Stimulated activated CD4-positive, alpha-beta T cell treated with anti-CD3 and anti-CD28 coated beads, TNF-alpha, amount 100 ng/mL, for 1 hour (primary cell): ENCODE measurements around the gene BCAR3.
"Not testable (repeated sequence)": the region's sequence is repeated elsewhere in the genome, so short reads cannot be mapped to it uniquely, and the experiment has no call there.

ENCODE experiments used
- DNase-seq, 3 donors: peaks; one replicate each; pipeline ENCODE4 v3.0.0-alpha.2; 2020; ENCODE audit warnings: low read depth in 3 of 3, low spot score in 1 of 3

BCAR3 gene

DNA sequence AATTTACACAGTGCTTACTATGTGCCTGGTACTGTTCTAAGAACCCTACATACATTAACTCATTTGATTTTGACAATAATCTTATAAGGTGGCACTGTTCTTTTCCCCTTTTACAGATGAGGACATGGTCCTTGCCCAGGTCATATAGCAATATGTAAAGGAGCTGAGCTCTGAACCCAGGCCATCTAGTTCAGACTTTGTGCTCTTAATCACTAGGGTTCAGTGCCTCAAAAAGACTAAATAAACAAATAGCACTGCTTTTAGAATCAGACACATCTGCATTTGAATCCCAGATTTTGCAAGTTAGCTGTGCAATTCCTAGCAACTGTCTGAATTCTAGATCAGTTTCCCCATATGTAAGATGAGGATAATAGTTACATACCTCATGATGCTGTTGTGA, 8.7 kb upstream of the BCAR3 start:
- no peak for DNase-seq

- DNase-seq = no peak
These were observed 8.0 kb upstream of the BCAR3 start for GRCh38 chr1:93689521-93690223.

DNA sequence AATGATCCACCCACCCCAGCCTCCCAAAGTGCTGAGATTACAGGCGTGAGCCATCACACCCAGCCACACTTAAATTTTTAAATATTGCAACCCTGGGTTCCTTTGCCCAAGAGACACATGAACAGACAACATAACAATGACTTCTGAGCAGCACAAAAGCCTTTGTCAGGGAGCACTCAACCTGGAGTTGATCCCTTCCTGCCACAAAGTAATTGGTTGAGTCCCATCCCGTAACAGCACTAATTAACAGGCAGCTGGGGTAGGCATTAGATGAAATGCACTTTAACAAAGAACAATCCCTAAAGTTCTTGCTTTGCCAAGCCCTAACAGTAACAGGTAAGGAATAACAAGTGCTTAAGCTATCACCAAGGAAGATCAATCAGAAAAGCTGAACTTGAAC, 5.9 kb upstream of the BCAR3 start:
- DNase-seq = no peak

GRCh38 chr1:93686504-93687250, 5.0 kb upstream of the BCAR3 start:
- no peak for DNase-seq

DNA sequence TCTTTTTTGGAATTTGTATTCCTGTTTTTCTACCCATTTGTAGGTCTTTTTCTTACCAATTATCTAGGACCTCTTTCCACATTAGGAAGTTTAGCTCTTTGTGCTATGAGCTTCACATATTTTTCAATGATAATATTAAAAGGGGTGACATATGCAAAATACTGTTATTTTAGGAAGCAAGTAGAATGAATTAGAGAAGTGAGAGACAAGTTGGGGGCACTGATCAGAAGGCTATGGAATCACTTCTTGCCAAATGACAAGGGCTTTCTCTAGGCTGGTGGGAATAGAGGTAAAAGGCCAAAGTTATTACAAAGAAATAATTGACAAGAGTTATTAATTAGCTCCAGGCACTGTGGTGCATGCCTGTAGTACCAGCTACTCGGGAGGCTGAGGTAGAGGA, 4.3 kb upstream of the BCAR3 start:
- no peak for DNase-seq

- DNase-seq = no peak
These were observed 1.6 kb upstream of the BCAR3 start for GRCh38 chr1:93683234-93683633.

DNA sequence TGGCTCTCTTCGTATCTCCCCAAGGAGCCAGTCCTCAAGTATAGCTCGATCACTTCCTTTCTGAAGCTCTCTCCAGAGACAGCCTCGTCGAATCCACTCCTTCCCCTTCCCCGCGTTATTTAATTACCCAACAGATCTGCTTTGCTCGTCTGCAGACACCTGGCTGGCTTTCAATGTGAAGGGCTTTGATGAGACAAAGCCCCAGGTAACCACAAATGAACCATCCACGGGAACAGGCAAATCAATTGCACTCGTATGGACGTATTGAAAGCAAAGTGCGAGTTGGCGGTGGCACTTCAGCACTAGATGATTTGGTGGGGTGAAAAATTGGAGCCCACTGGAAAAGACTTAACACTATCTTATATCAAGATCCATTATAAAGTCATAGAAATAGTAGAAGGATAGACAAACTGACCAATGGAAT, 364 bp upstream of the BCAR3 start:
- DNase-seq = no peak

DNA sequence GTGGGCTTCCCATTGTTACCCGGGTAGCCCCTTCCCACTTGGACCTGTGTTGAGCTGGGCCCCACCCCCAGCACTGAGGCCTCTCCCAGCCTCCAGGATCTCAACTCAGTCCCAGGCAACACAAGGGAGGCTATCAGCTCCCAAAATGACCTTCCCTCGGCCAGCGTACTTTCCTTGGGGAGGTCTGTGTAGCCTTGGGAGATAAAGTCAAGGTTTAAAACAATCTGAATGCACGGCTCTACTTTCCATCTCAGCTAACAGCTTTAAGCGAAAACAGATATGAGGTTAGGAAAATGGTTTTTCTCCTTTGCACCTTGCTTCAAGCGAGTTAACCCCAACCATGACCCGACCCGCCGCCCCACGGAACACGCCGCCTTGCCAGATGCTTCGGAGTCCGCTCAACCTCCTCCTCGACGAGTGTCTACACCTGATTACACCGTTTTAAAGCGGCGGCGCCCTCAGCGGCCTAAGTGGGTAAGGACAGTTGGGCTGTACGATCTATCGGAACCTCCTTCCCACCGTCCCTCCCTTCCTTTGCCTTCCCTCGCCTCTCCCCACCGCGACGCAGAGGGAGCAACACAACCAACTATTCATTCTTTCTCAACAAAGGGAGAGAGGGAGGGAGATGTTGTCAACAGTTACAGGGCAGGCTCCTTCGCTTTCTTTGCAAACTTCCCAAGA, 1.1 kb downstream of the BCAR3 start:
- no peak for DNase-seq

DNA sequence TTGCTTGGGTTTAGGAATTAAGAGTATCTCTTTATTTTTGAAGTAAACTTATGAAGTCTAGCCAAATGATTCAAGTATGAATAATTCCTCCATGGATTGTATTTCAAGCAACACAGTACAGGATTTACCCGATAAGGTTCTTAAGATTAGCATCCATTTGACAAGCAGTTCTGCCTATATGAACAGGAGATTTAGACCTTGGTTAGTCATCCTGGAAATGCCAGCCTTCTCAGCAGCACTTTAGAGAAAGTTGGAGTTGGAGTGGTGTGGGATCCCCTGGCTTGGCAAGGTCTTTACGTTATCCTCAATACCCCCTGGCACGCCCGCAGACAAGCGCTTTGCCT, 1.6 kb downstream of the BCAR3 start:
- DNase-seq = no peak

DNA sequence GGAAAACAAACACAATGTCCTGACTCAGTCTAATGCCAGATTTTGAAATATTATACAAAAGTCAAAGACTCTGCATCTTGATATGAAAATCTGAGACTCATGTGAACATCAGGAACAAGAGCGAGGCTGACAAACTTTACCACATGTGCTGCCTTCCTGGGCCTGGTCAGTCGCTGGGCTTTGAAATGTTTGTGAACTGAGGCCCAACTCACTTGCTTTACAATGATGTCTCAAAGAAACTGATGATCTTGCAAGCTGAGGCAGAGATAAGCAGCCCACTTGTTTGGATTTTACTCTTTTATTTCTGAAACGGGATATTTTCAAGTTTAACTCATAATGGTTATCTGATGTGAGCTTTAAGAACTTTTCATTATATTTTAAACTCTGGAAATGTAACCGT, 2.1 kb downstream of the BCAR3 start:
- no peak for DNase-seq

DNA sequence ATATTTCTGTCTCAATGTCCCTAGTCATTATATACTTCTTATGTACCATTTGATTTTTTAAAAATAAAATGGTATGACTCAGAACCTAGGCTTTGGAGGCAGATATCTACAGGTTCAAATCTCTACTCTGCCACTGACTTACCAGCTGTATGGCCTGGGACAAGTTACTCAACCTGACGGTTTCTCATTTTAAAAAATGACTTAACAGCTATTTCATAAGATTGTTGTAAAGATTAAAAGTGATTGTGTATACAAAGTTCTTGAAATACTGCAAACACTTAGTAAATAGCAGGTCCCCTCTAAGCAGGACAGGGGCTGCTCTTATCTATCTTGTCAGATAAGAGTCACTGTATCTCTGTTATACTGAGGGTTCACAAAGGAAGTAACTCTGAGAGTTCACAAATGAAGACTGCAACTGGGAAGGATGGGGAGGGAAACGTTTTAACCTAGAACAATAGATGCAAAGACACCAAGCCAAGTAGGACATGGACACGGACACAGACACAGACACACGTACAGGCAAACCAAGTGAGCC, 2.6 kb downstream of the BCAR3 start:
- no peak for DNase-seq

- no peak for DNase-seq
These were observed 3.1 kb downstream of the BCAR3 start for GRCh38 chr1:93678491-93678890.

DNA sequence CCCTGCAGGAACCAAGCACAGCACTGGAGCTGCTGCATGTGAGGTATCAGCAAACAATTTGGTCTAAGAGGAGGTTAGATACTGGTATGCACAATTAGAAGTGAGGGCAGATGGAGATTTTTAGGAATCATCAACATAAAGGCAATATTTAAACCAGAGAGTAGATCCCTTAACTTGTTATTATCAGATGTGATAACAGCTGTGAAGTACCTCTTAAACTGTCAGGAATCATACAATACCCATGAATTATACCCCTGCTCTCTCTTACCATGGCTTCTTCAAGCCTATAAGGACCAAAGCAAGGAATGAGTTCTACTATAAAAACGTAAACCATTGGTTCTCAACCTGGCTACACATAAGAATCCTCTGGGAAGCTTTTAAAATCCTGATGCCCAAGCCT, 3.9 kb downstream of the BCAR3 start:
- DNase-seq = no peak

- DNase-seq = no peak
These were observed 5.2 kb downstream of the BCAR3 start for GRCh38 chr1:93676427-93676826.

DNA sequence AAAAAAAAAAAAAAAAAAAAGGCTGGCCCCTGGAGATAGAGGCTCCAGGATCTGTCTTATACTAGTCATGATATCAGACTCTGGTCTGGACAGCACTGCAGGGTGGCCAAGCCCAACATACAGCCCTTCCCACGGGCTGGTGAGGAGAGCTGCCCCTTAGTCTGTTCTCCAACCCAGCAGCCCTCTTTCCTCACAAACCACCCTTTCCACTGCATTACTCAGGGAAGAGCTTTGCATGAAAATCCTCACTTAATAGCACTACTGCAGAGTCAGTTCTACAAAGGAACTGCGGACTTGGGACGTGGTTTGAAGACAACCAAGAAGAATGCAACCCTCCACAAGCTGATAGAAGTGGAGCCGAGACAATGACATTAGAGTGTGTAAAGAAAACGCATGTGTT, 5.7 kb downstream of the BCAR3 start:
- DNase-seq = no peak

GRCh38 chr1:93675271-93675670, 6.4 kb downstream of the BCAR3 start:
- no peak for DNase-seq

GRCh38 chr1:93674071-93674470, 7.6 kb downstream of the BCAR3 start:
- not testable (repeated sequence) for DNase-seq

DNA sequence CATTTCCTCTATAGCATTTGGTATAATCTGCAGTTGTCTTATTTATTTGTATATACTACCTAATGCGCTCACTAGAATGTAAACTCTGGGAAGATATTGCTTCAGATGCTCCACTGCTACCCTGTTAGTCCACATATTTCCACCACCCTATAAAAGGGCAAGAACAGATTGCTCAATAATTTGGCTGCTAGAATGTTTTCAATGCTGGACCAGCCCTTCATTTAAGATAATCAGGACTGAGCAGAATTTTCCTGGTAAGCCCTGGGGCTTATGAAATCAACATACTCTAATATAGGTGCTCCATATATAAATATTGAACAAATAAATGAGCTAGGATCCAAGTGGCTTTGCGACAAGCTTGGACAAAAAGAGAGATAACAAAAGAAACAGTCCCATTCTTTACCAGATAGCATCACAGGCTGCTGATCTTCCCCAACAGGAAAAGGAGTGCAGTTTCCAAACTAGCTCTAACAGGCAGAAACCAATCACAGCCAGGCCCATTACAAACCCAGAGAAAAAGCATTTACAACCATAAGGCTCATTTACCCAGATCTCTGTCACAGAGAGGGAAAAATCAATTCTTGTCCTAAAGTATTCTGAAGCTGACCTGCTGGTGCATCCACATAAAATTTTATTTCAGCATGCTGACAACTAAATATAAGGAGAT, 8.3 kb downstream of the BCAR3 start:
- no peak for DNase-seq

GRCh38 chr1:93672477-93673162, 9.0 kb downstream of the BCAR3 start:
- no peak for DNase-seq

- no peak for DNase-seq
These were observed 9.6 kb downstream of the BCAR3 start for GRCh38 chr1:93672069-93672468.

DNA sequence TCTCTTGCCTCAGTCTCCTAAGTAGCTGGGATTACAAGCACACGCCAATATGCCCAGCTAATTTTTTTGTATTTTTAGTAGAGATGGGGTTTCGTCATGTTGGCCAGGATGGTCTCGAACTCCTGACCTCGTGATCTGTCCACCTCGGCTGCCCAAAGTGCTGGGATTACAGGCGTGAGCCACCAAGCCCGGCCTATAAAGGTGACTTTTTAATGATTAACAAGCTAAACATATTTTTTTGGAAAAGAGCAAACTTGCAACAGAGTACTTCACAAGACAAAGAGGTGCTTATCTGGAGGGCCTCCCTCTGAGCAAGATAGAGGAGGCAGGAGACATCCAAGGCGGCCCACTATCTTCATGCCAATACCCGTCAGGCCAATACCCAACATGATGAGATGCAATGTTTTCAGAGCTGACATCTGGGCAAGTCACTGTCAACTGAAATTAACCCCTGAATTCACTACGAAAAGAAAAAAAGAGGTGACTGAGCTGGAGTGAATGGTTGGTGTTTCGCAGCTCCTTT, 10.5 kb downstream of the BCAR3 start:
- no peak for DNase-seq
